ENCODE data around the gene KDSR.

Gene KDSR

DNA sequence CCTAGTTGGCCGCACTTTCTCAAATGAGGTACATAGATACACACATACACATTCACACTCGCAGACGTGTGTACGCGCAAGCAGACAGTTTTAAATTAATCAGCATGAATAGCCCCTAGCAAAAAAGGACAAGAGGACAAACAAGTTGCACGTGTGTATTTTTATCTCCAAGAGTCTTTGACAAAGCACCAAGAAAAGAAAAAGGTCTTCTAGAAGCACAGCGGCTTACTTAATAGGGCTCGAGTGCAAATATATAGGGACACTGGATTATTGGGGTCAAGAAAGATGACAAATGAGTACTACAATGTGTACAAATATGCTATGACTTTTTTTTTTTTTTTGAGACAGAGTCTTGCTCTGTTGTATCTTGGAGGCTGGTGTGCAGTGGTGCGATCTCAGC lies 45.7 kb downstream of the KDSR start:
- H3K9me3 ChIP-seq (ENCODE audit: control insufficient read depth, insufficient read depth, low read length), result no peaks in the 10 kb centered on the region
- H3K9ac ChIP-seq (ENCODE audit: low read depth, low read length), result peak overlapping the region; percentile 68; the same call in 1 of the 2 replicates
- H3K4me1 ChIP-seq (ENCODE audit: insufficient read depth, low read length), result peaks cover 4% of the 10 kb centered on the region
- H3K36me3 ChIP-seq (ENCODE audit: insufficient read depth, low read length), result no peaks in the 10 kb centered on the region

DNA sequence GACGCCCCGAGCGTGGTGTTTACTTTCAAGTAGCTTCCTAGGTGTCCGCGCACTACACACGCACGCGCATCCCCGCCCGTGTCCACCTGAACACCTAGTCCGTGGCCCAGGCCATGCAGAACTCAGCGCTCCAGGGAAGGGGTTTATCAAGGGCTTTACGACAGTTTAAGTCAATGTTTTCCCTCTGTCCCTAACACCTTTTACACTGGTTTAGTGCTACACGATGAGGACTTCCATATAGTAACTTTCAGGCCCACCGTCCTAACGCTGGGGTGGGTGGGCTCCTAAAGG lies 46.1 kb downstream of the KDSR start:
- peaks cover 4% of the 10 kb centered on the region for H3K4me1 ChIP-seq (ENCODE audit: insufficient read depth, low read length)
- no peaks in the 10 kb centered on the region for H3K9me3 ChIP-seq (ENCODE audit: control insufficient read depth, insufficient read depth, low read length)
- H3K36me3 ChIP-seq (ENCODE audit: insufficient read depth, low read length), result no peaks in the 10 kb centered on the region
- peak overlapping the region; percentile 68; the same call in 1 of the 2 replicates for H3K9ac ChIP-seq (ENCODE audit: low read depth, low read length)

DNA sequence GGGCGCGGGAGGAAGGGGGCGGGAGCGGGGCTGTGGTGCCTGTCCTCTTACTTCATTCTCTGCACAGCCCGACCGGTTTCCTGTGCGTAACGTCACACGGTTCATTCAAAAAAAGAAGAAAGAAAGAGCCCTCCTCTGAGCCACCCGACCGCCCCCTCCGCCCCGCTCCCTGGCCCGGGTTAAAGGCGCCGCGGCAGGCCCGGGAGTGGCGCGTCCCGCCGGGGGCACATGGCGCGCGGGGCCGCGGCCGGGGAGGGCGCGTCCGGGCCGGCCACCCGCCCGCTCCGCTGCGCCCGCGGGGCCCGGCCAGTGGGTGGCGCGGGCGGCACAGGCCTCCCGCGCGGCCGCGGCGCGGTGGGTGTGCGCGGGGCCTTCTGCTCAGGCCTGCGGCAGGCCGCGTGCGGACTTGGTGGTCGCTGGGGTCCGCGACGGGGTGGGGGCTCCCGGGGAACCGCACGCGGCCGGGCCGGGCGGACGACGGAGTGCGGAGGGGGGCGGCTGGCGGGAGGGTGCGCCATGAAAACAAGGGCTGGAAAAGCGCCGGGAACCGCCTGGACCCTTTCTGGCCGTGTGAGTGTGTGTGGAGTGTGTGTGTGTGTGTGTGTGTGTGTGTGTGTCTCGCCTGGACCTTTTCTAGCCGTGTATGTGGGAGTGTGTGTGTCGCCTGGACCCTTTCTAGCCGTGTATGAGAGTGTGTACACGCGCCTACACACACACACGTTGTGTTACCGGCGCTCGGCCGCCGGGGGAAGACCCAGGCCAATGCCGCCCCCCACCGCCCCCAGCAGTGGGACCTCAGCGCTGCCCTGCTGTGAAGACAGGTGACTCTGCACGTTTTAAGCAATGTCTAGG lies 46.7 kb downstream of the KDSR start:
- Histone ChIP-seq H3K9me3 (ENCODE audit: control insufficient read depth, insufficient read depth, low read length) (no peaks in the 10 kb centered on the region), H3K9ac (ENCODE audit: low read depth, low read length) (peak overlapping the region; percentile 68; the same call in 1 of the 2 replicates), H3K4me1 (ENCODE audit: insufficient read depth, low read length) (peaks cover 4% of the 10 kb centered on the region), H3K36me3 (ENCODE audit: insufficient read depth, low read length) (no peaks in the 10 kb centered on the region)

DNA sequence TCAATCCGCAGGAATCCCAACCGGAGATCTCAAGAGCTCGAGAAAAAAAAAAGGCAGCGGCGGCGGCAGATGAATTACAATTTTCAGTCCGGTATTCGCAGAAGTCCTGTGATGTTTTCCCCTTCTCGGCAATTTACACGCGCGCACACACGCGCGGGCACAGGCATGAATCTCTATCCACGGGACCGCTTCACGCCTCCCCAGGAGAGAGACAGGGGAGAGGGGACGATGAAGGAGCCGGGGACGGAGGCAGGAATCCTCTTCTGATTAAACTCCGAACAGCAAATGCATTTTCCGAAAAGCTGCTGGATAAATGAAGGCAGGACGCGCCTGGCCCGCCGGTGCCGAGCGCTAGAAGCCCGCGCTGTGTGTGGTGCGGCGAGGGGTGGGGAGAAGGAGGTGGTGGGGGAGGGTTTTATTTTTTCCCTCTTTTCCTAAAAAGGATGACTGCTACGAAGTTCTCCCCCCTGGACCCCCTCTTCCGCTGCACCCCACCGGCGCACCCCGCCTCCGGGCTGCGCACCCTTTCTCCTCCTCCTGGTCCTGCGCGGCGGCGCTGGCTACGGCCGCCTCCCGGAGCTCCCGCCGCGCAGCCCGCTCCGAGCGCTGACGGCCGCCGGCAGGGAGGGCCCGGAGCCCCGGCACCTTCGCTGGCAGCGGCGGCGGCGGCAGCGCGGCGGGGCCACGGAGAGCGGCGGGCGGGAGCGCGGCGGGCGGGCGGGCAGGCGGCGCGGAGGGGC lies 47.5 kb downstream of the KDSR start, which contains the start of gene BCL2:
TSS of gene BCL2 (minus strand) at position 387 of the 740 bp plus-strand sequence.
- Histone ChIP-seq H3K9ac (ENCODE audit: low read depth, low read length) (peak within 1 kb of the TSS; percentile 76), H3K36me3 (ENCODE audit: insufficient read depth, low read length) (no peaks in the 10 kb centered on the region), H3K4me1 (ENCODE audit: insufficient read depth, low read length) (peaks cover 4% of the 10 kb centered on the region), H3K9me3 (ENCODE audit: control insufficient read depth, insufficient read depth, low read length) (no peaks in the 10 kb centered on the region)

DNA sequence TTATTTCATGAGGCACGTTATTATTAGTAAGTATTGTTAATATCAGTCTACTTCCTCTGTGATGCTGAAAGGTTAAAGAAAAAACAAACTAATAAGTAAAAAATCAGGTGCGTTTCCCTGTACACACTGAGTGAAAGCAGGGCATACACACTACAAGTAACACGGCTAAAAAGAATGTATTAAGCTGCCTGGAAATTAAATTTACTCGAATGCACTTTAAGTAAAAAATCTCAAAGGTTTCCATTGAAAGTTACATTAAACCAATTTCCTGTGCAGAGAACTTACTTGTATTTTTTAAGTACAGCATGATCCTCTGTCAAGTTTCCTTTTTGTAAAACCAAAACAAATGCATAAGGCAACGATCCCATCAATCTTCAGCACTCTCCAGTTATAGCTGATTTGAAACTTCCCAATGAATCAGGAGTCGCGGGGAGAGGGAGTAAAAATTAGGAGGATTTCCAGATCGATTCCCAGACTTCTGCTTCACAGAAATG lies 48.1 kb downstream of the KDSR start:
- Histone ChIP-seq H3K9ac (ENCODE audit: low read depth, low read length) (peak overlapping the region; percentile 76), H3K4me1 (ENCODE audit: insufficient read depth, low read length) (peaks cover 4% of the 10 kb centered on the region)

DNA sequence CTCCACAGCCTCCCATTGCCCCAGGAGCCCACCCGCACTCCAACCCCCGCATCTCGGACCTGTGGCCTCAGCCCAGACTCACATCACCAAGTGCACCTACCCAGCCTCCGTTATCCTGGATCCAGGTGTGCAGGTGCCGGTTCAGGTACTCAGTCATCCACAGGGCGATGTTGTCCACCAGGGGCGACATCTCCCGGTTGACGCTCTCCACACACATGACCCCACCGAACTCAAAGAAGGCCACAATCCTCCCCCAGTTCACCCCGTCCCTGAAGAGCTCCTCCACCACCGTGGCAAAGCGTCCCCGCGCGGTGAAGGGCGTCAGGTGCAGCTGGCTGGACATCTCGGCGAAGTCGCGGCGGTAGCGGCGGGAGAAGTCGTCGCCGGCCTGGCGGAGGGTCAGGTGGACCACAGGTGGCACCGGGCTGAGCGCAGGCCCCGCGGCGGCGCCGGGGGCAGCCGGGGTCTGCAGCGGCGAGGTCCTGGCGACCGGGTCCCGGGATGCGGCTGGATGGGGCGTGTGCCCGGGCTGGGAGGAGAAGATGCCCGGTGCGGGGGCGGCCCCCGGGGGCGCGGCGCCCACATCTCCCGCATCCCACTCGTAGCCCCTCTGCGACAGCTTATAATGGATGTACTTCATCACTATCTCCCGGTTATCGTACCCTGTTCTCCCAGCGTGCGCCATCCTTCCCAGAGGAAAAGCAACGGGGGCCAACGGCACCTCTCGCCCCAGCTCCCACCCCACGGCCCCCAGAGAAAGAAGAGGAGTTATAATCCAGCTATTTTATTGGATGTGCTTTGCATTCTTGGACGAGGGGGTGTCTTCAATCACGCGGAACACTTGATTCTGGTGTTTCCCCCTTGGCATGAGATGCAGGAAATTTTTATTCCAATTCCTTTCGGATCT lies 48.8 kb downstream of the KDSR start:
- Histone ChIP-seq H3K36me3 (ENCODE audit: insufficient read depth, low read length) (no peaks in the 10 kb centered on the region), H3K9ac (ENCODE audit: low read depth, low read length) (peak overlapping the region; percentile 76; the same call in 1 of the 2 replicates), H3K4me1 (ENCODE audit: insufficient read depth, low read length) (peaks cover 4% of the 10 kb centered on the region), H3K9me3 (ENCODE audit: control insufficient read depth, insufficient read depth, low read length) (no peaks in the 10 kb centered on the region)

More for the DNA sequence above, 48.1 kb downstream of the KDSR start:
- H3K36me3 ChIP-seq (ENCODE audit: insufficient read depth, low read length), result no peaks in the 10 kb centered on the region
- H3K9me3 ChIP-seq (ENCODE audit: control insufficient read depth, insufficient read depth, low read length), result no peaks in the 10 kb centered on the region

DNA sequence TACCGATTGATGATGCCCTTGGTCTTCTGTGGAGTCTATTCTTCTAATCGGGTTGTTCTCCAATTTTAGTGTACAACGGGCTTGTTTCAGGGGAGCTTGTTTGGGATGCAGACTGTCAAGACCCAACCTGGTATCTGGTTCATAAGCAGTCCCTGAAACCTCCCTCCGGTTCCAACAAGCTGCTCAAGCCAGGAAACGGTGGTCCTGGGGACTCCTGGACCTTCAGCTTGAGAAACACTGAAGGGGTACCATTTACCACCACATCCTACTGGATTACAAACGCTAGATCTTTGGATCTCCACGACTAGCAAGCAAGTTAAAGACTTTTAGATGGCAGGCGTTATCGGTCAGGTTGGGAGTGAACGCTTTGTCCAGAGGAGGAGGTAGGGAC lies 49.5 kb downstream of the KDSR start:
- no peaks in the 10 kb centered on the region for H3K36me3 ChIP-seq (ENCODE audit: insufficient read depth, low read length)
- no peaks in the 10 kb centered on the region for H3K4me1 ChIP-seq (ENCODE audit: insufficient read depth, low read length)
- peak overlapping the region; percentile 76; the same call in 1 of the 2 replicates for H3K9ac ChIP-seq (ENCODE audit: low read depth, low read length)
- H3K9me3 ChIP-seq (ENCODE audit: control insufficient read depth, insufficient read depth, low read length), result no peaks in the 10 kb centered on the region

DNA sequence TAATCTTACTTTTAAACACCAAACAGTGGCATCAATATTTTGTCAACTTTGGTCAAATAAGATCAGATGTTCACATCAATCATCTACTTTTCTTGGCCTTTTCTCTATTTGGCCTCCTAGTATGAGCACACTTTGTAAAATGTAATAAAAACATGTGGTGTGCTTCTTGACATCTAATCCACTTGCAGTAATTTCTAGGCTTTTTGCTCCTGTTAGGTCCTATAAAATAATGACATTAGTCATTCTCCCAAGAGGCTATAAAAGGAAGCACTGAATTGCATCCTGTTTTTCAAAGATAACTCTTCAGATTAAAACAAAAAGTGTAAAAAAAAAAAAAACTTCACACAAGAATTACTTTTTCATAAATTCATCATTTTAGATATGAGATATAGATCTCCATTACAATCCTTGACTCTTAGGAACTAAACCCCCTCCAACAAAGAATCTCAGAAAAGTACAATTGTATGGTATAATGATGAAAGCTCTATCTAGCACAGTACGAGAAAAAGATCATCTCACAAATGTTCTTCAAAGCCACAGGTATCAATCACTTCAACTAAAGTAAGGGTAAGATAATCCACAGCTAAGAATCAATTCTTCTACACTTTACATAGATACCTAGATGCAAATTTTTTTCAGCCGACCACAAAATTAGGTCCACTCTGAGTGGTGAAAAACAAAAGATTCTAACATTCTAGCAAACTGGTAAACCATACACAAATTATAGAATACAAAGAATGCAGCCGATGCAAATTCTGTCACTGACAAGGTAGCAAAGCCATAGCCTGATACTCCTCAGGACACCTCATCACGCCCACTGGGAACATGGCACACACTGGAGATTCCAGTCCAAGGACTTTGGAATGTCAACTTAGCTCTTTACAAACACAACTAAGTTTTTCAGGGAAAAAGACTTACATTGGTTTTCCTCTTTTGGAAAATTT lies 50.1 kb downstream of the KDSR start:
- Histone ChIP-seq H3K36me3 (ENCODE audit: insufficient read depth, low read length) (no peaks in the 10 kb centered on the region), H3K9me3 (ENCODE audit: control insufficient read depth, insufficient read depth, low read length) (no peaks in the 10 kb centered on the region), H3K4me1 (ENCODE audit: insufficient read depth, low read length) (no peaks in the 10 kb centered on the region), H3K9ac (ENCODE audit: low read depth, low read length) (no peak overlapping the region)

DNA sequence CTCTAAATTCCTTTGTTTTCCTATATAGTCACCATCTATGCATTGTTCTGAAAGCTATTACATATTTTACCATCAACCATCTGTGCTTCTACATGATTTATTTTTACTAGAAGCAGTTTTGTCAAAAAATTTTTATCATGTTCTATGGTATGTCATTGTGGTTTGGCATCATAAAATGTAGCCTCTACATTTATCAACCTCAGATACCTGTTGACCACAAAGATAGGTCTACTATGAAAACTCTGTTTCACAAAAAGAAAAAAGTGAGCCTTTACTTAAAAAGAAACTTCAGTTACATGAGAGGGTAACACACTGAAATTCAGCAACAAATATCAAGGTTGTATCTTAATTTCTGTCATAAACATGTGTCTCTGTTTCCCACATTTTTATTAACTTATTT lies 51.1 kb downstream of the KDSR start:
- no peaks in the 10 kb centered on the region for H3K9me3 ChIP-seq (ENCODE audit: control insufficient read depth, insufficient read depth, low read length)
- H3K9ac ChIP-seq (ENCODE audit: low read depth, low read length), result no peak overlapping the region
- no peaks in the 10 kb centered on the region for H3K36me3 ChIP-seq (ENCODE audit: insufficient read depth, low read length)
- no peaks in the 10 kb centered on the region for H3K4me1 ChIP-seq (ENCODE audit: insufficient read depth, low read length)

DNA sequence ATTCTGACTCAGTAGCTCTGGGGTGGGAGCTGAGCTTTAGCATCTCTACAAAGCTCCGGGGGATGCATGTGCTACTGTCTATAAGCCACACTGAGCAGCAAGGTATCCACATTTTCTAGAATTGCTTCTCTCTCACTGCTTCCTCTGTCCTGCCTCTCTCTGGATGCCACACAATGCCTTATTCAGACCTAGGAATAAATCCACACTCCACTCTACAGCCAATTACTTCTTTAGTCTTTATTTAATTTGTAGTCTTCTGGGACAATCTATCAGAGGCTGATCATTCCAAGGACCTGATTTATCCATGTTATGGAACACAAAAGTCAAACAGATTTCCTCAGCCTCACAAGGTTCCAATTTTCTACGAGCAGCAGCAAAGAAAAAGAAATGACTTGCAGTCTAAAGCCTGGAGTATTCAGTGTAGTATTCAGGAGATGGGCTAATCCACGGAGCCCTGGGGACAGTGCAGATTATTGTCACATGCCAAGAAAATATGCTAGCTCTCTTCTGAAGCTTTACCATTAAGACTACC lies 51.8 kb downstream of the KDSR start:
- no peak overlapping the region for H3K9ac ChIP-seq (ENCODE audit: low read depth, low read length)

DNA sequence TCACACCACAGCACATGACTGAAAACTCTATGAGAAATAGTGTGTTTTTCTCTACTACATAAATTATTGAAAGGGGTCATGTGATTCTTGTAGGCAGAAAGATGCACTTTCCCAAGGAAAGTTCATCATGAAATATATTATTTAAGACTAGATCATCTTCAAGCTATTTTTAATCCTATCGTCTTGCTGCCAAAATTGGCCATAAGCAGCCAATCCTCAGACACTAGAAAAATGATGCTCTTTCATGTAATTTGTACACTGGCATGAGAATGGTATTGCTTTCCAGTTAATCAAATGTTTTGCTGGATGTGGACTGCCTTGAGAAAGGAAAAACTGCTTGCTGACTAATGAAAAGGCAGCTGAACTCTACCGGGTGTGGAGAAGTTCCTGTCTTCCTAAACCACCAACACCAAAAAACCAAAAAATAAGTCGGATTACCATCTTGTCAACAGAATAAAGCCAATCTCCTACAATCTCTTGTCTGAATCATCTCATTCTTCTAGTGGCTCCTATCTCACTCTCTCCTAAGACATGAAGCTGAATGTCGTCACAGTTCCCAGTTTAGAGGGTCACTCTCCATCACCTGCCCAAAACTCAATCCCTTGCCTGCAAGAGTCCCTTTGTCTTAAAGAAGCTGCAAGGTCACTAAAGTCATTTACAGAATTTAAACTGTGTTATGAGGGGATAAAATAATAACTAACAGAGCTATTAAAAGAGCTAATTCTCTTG lies 52.8 kb downstream of the KDSR start:
- Histone ChIP-seq H3K9ac (ENCODE audit: low read depth, low read length) (no peak overlapping the region), H3K4me1 (ENCODE audit: insufficient read depth, low read length) (no peaks in the 10 kb centered on the region), H3K9me3 (ENCODE audit: control insufficient read depth, insufficient read depth, low read length) (no peaks in the 10 kb centered on the region), H3K36me3 (ENCODE audit: insufficient read depth, low read length) (no peaks in the 10 kb centered on the region)

More for the DNA sequence above, 51.8 kb downstream of the KDSR start:
- no peaks in the 10 kb centered on the region for H3K9me3 ChIP-seq (ENCODE audit: control insufficient read depth, insufficient read depth, low read length)
- no peaks in the 10 kb centered on the region for H3K36me3 ChIP-seq (ENCODE audit: insufficient read depth, low read length)
- no peaks in the 10 kb centered on the region for H3K4me1 ChIP-seq (ENCODE audit: insufficient read depth, low read length)

DNA sequence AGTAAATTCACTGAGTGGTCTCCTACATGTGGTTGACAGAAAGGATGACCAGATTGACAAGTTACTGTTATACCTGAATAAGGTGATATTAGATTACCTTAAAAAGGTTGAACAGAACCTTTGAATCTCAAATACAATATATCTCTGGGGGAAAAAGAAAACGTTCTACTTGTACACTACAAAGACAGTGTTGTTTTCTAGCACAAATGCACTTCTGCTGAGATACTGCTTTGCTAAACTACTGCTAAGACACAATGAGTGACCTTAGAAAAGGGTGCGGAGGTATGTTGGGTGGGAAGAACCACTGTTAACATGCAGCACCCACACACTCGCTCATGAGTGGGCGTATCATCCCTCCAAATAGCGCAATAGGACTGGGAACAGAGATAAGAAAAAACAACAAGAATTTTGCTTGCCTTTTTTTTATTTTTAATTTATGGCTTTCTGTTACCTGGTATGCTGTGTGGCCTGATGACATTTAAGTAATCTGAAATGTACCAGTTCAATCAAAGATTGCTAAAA lies 53.5 kb downstream of the KDSR start:
- H3K9me3 ChIP-seq (ENCODE audit: control insufficient read depth, insufficient read depth, low read length), result no peaks in the 10 kb centered on the region
- no peaks in the 10 kb centered on the region for H3K36me3 ChIP-seq (ENCODE audit: insufficient read depth, low read length)
- H3K4me1 ChIP-seq (ENCODE audit: insufficient read depth, low read length), result no peaks in the 10 kb centered on the region
- H3K9ac ChIP-seq (ENCODE audit: low read depth, low read length), result no peak overlapping the region

Measured in ES-I3 (cell line).